ENCODE data around the gene ARF3. TPM values are rescaled to one million over a fixed set of nuclear protein-coding genes. Genes with fewer than 3 reads are reported as not detected.

The ARF3 gene
- total and polyA plus RNA-seq, 2 of the 13 experiments (the other 11 are each of a cell fraction or from before 2014, with no cell fraction given): 53.8 to 57.9 TPM

DNA sequence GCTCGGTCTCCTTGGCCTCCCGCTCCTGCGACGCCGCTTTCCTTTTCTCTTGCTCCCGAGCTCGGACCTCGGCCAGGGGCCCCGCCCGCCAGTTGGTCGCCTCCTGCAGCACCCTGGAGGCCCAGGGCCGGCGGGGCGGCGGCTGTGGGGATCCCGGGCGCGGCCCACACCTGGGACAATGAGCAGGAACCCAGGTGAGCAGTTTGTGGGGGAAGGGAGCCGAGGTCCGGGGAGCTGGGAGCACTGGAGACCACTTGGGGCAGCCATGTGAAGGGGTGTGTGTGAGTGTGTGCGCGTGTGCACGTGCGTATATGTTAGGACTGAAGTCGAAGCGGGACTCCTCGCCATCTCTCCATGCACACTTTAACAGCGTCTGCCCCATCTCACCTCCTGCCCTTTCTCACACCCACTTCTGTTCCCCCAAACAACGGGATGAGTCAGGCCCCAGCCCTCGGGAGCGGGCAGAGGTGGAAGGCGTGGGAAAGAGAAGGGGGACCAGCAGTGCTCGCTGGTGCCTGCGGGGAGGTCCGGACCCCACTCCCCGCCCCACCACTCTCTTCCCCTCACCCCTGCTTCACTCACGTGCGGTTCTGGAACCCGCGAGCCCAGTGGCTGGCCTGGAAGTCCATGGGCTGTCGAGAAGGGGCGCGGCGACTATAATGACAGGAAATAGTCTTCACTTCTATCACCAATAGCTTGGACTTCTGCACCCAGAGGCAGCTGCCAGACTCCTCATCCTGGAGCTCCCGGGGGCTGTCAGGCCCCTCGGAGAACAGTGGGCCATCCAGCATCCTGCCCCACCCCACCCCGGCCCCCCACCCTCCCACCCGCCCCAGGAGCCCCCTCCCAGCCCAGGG is 41.4 kb upstream of the ARF3 start (continued):
- TF ChIP-seq ZFP36 (IDR thresholded peaks at IDR 0.05; ENCODE audit: borderline replicate concordance, low read depth, low read length, partially characterized antibody) (no peak), PATZ1 (CRISPR knock-in tag; IDR thresholded peaks at IDR 0.05) (peak; percentile 35; the same call in 1 of the 2 replicates), HNRNPK (IDR thresholded peaks at IDR 0.05; ENCODE audit: low read depth, low read length, poor library complexity, severe bottlenecking) (no peak), HIVEP1 (CRISPR knock-in tag; IDR thresholded peaks at IDR 0.05) (0 out of 2 replicates have a peak, but pooled peaks have one; percentile 39), SKI (IDR thresholded peaks at IDR 0.05; ENCODE audit: partially characterized antibody) (no peak), ZSCAN22 (CRISPR knock-in tag; IDR thresholded peaks at IDR 0.05) (no peak), ZNF124 (CRISPR knock-in tag; IDR thresholded peaks at IDR 0.05) (no peak; the same call in 1 of the 2 replicates), ZBTB39 (CRISPR knock-in tag; IDR thresholded peaks at IDR 0.05) (no peak), ERF (CRISPR knock-in tag; IDR thresholded peaks at IDR 0.05) (peak; percentile 73; the same call in 1 of the 2 replicates), MTERF4 (CRISPR knock-in tag; IDR thresholded peaks at IDR 0.05) (0 out of 2 replicates have a peak, but pooled peaks have one; percentile 57), MEF2D (CRISPR knock-in tag; IDR thresholded peaks at IDR 0.05) (0 out of 2 replicates have a peak, but pooled peaks have one; percentile 70), JUNB (CRISPR knock-in tag; IDR thresholded peaks at IDR 0.05; ENCODE audit: borderline replicate concordance) (peak; percentile 80), TBL1XR1 (IDR thresholded peaks at IDR 0.05; ENCODE audit: borderline replicate concordance, low read length, partially characterized antibody) (no peak), THAP8 (CRISPR knock-in tag; IDR thresholded peaks at IDR 0.05; ENCODE audit: borderline replicate concordance) (peak; percentile 67; the same call in 1 of the 2 replicates), ZBTB49 (CRISPR knock-in tag; IDR thresholded peaks at IDR 0.05; ENCODE audit: borderline replicate concordance) (no peak), ELF1 (CRISPR knock-in tag; IDR thresholded peaks at IDR 0.05) (no peak), SRSF4 (IDR thresholded peaks at IDR 0.05; ENCODE audit: low read depth, low read length, poor library complexity, severe bottlenecking) (no peak)
- TF ChIP-seq, protein P1, sequence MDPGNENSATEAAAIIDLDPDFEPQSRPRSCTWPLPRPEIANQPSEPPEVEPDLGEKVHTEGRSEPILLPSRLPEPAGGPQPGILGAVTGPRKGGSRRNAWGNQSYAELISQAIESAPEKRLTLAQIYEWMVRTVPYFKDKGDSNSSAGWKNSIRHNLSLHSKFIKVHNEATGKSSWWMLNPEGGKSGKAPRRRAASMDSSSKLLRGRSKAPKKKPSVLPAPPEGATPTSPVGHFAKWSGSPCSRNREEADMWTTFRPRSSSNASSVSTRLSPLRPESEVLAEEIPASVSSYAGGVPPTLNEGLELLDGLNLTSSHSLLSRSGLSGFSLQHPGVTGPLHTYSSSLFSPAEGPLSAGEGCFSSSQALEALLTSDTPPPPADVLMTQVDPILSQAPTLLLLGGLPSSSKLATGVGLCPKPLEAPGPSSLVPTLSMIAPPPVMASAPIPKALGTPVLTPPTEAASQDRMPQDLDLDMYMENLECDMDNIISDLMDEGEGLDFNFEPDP (CRISPR knock-in tag; conservative IDR thresholded peaks at IDR 0.05): no peak

Data from HepG2 (cell line).